Psoas muscle (tissue), 8 donors: Measurements from ENCODE around the gene FBXO48. TPM values are rescaled to one million over a fixed set of nuclear protein-coding genes. Genes with fewer than 3 reads are reported as not detected.
"Not testable (repeated sequence)": the region's sequence is repeated elsewhere in the genome, so short reads cannot be mapped to it uniquely, and the experiment has no call there.

ENCODE experiments used
- ATAC-seq, 4 donors: fragments of 200-7000 bp; cut with Tn5 transposase; one replicate each; pipeline ENCODE4 v1.9.1; 2020; ENCODE audit warnings: moderate library complexity in 3 of 4, mild to moderate bottlenecking in 2 of 4
- DNase-seq, 2 donors: peaks; one replicate each; pipeline ENCODE4 v3.0.0-alpha.2; 2020
- H3K27ac ChIP-seq: fragments of 200-600 bp; one replicate; pipeline ENCODE4 v1.8.0; 2022
- H3K27me3 ChIP-seq, 3 donors: fragments of 200-600 bp in 1 of 3; one replicate each; pipeline versions ENCODE4 v1.6.1 to v1.8.0; 2013 to 2022; ENCODE audit warnings: low read length in 2 of 3, mild to moderate bottlenecking in 2 of 3, moderate library complexity in 1 of 3; ENCODE audit not compliant: insufficient read depth in 3 of 3
- H3K36me3 ChIP-seq, 2 donors: fragments of 200-600 bp in 1 of 2; one replicate each; pipeline versions ENCODE4 v1.6.1 to v1.8.0; 2013 to 2022; ENCODE audit warnings: low read depth in 1 of 2, mild to moderate bottlenecking in 1 of 2, moderate library complexity in 1 of 2; ENCODE audit not compliant: insufficient read depth in 1 of 2
- H3K4me1 ChIP-seq: fragments of 200-600 bp; one replicate; pipeline ENCODE4 v1.8.0; 2022
- H3K4me3 ChIP-seq: fragments of 200-600 bp; one replicate; pipeline ENCODE4 v1.8.0; 2022; ENCODE audit warnings: mild to moderate bottlenecking
- H3K9me3 ChIP-seq: fragments of 200-600 bp; one replicate; pipeline ENCODE4 v1.8.0; 2022
- CTCF ChIP-seq: fragments of 200-600 bp; IDR thresholded peaks from one replicate; pipeline ENCODE4 v1.8.0; 2022; ENCODE audit warnings: antibody characterized with exemption
- WGBS, 3 donors: extraction: QIAGEN DNeasy Blood & Tissue Kit; methylation state at CpG; one replicate each; pipeline versions ENCODE4 v1.1.6 to v1.1.7; 2013; 5-methylcytosine and 5-hydroxymethylcytosine counted together
- intact Hi-C, 2 donors: fragments of 100-400 bp; cut with DNase I; formaldehyde crosslinking; loops; one replicate each; pipeline versions ENCODE4 v1.11.0 to v1.14.2; 2022
- polyA plus RNA-seq, 3 donors: library from polyadenylated mRNA; stranded (reverse); fragments of 200-250 nt; gene quantifications; one replicate each; pipeline ENCODE4 v1.2.3, GENCODE V29; 2013
- total RNA-seq, 4 donors: library from RNA; stranded (reverse); fragmentation: NEBNext Ultra II Directional in 2 of 4; extraction: Animal tissue kit (Norgen Biotek cat#: 25700) in 2 of 4; gene quantifications; one replicate each; pipeline versions ENCODE4 v1.2.1 to v1.2.4, GENCODE V29; 2021 to 2023
- donor health status: healthy with polysubstance abuse.
- donor health status: DM: no; HTN: no; CAD: no; lungs with moderate emphysema.
- donor health status: Bipolar disorder and iron deficiency.
- donor health status: healthy.
- donor health status: DM: yes; HTN: yes; CAD: no.
- donor health status: DM: no; HTN: no; CAD: no.
- donor health status: DM: no; HTN: no; CAD: no.
- donor health status: DM: yes; HTN: yes; CAD: no.

The FBXO48 gene
- total and polyA plus RNA-seq, 7 donors = 0.57 to 4.3 (median 0.97) TPM

- intact Hi-C loops = no loop called here
- no peak overlapping the region for H3K27ac ChIP-seq
- H3K4me3 ChIP-seq = no peak overlapping the region
- H3K36me3 ChIP-seq = peaks cover 0 to 2% of the 10 kb centered on the region in 2 donors
- no peaks in the 10 kb centered on the region for H3K4me1 ChIP-seq
- DNase-seq (no peak), ATAC-seq (no peak)
- no peaks in the 10 kb centered on the region for H3K27me3 ChIP-seq
- no peaks in the 10 kb centered on the region for H3K9me3 ChIP-seq
- TF ChIP-seq CTCF = no peak
- 63 to 80% (median 69%) methylated on average over 4 of the region's 4 CpGs for WGBS, 3 donors
These were observed 33.6 kb upstream of the FBXO48 start for GRCh38 chr2:68500649-68501048.

DNA sequence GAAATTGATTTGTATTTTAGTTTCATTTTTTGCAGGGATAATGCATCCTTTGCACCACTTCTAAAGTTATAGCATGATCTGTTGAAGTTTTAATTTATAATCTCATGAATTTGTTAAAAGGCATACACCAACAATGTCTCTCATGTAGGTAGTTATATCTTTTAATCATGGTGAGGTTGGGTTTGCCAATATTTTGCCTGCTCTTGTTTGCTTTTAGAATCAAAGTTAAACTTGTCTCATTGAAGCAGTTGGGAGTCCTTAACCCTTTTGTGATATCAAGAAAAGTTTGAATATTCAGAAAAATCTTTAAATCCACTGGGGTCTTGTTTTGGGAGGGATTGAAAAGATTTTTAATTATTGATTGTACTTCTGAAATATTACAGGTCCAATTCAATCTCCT, 32.0 kb upstream of the FBXO48 start:
- no peak for DNase-seq
- no peak for TF ChIP-seq CTCF
- no peaks in the 10 kb centered on the region for H3K36me3 ChIP-seq
- no peak for ATAC-seq
- H3K4me3 ChIP-seq = no peak overlapping the region
- H3K27me3 ChIP-seq = no peaks in the 10 kb centered on the region
- intact Hi-C loops = loop anchor here in 1 of 2 donors (10.0 kb wide), 1 partner anchor 96 kb away; no protein-coding TSS in a partner anchor
- H3K27ac ChIP-seq = no peak overlapping the region
- H3K4me1 ChIP-seq = no peaks in the 10 kb centered on the region
- H3K9me3 ChIP-seq = no peaks in the 10 kb centered on the region

- DNase-seq (no peak), ATAC-seq (no peak)
- intact Hi-C loops = loop anchor here in 1 of 2 donors (10.0 kb wide), 1 partner anchor 103 kb away; no protein-coding TSS in a partner anchor
- no peaks in the 10 kb centered on the region for H3K27me3 ChIP-seq
- WGBS, 3 donors = 96 to 100% (median 96%) methylated on average over 1 of the region's 1 CpG
- H3K36me3 ChIP-seq = no peaks in the 10 kb centered on the region
- no peak for TF ChIP-seq CTCF
- no peak overlapping the region for H3K27ac ChIP-seq
- H3K4me3 ChIP-seq = no peak overlapping the region
- peaks cover 4% of the 10 kb centered on the region for H3K4me1 ChIP-seq
- H3K9me3 ChIP-seq = no peaks in the 10 kb centered on the region
These were observed 24.5 kb upstream of the FBXO48 start for GRCh38 chr2:68491582-68491981.

DNA sequence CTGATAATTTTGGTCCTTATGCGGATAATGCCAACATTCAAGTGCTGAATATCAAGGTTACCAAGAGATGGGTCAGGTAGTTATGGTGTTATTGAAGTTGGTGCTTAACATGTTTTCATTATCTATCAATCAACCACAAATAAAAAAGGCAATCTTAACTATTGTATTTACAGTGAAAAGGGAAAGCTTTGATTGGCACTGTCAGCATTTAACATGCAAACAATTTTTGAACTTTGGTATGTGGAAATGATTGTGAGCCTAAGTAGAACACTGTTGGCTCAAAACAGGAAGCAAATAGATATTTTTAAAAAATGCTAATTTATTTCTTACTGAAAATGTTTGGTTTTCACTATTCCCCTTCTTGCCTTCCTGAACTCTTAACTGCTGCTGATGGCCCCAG, 22.2 kb upstream of the FBXO48 start:
- DNase-seq = no peak
- Histone ChIP-seq H3K4me1 (peaks cover 4% of the 10 kb centered on the region), H3K27ac (no peak overlapping the region), H3K9me3 (no peaks in the 10 kb centered on the region), H3K36me3 (no peaks in the 10 kb centered on the region), H3K4me3 (no peak overlapping the region), H3K27me3 (no peaks in the 10 kb centered on the region)
- TF ChIP-seq CTCF = no peak
- ATAC-seq = no peak
- intact Hi-C loops = loop anchor here (5.0 to 10.0 kb wide), 2 partner anchors 228 to 436 kb away; no protein-coding TSS in a partner anchor
- 97 to 100% (median 97%) methylated on average over 1 of the region's 1 CpG for WGBS, 3 donors

DNA sequence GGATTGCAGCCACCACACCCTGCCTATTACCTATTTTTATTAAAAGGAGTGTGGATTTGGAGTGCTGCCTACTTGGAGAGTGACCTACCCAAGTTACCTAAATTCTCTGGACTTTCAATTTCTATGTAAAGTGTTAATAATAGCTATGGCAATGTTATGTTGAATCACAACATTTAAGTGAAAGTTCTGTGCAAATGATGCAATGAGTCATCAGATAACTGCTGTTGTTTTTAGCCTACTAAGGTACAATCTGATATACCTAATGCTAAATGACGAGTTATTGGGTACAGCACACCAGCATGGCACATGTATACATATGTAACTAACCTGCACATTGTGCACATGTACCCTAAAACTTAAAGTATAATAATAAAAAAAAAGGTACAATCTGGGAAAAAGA, 21.5 kb upstream of the FBXO48 start:
- DNase-seq, H3K4me1 ChIP-seq, H3K4me3 ChIP-seq, ATAC-seq, H3K36me3 ChIP-seq, H3K27ac ChIP-seq, H3K9me3 ChIP-seq, H3K27me3 ChIP-seq: not testable (repeated sequence)
- intact Hi-C loops = loop anchor here (5.0 to 10.0 kb wide), 2 partner anchors 229 to 436 kb away; no protein-coding TSS in a partner anchor
- 84 to 88% (median 87%) methylated on average over 1 of the region's 1 CpG for WGBS, 3 donors
